GM19193 (cell line): ENCODE data around the gene SLC38A10.

ENCODE experiments used
- POLR2A ChIP-seq: IDR thresholded peaks from 4 replicates; pipeline ENCODE4 v1.6.1; 2011; ENCODE audit not compliant: insufficient read depth, insufficient read length; ENCODE audit errors: extremely low read depth

SLC38A10 gene

DNA sequence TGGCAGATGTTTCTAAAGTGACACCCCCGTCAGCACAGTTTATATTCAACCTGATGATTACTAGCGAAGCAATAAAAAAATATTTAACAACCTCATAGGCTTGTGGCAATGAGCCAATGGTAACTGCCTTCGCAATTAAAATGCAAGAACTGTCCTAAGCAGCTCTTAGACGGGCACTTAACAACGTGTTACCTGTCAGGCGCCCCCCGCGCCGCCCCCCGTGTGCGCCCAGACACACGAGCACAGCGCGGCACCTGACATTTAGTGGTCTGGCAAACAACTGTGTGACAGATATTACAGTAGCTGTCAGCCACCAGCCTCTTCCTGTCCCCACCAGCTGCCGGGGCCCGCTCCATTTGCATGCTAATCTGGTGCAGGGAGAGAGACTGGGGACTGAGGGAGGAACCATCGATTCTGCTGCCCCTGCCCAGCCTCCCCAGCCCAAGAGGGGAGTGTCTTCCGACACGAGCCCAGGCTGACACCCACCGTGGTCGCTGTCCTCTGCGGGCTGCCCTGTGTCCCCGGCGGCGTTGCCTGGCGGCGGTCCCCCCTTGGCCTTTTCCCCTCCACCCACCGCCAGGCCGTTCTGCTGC lies 43.3 kb downstream of the SLC38A10 start:
- TF ChIP-seq POLR2A, result no peak

DNA sequence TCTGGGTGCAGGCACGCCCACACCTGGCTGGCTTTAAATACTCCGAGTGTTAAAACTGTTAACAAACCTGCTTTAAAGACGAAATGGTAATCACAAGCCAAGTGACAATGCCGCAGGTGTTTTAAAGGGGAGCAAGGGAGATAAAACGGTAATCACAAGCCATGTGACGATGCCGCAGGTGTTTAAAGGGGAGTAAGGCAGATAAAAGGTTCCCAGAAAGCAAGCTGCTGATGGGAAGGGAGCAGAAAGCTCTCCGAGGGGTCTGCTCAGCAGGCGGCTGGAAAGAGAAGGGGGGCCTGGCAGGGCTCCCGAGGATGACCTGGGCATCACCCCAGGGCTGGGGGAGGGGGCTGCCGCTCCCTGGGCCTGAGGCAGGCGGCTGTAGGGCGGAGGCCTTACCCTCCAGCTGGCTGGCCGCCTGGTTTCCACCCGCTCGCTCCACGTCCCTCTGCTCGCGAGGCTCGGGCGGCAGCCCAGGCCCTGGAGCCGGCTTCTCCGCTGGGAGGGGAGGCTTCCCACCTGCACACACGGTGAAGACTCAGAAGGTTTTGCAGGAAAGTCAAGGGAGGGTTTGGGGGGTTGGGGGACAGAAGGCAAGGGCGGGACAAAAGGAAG lies 43.9 kb downstream of the SLC38A10 start:
- no peak for TF ChIP-seq POLR2A

GRCh38 chr17:81250286-81251093 lies 44.6 kb downstream of the SLC38A10 start:
- no peak for TF ChIP-seq POLR2A

DNA sequence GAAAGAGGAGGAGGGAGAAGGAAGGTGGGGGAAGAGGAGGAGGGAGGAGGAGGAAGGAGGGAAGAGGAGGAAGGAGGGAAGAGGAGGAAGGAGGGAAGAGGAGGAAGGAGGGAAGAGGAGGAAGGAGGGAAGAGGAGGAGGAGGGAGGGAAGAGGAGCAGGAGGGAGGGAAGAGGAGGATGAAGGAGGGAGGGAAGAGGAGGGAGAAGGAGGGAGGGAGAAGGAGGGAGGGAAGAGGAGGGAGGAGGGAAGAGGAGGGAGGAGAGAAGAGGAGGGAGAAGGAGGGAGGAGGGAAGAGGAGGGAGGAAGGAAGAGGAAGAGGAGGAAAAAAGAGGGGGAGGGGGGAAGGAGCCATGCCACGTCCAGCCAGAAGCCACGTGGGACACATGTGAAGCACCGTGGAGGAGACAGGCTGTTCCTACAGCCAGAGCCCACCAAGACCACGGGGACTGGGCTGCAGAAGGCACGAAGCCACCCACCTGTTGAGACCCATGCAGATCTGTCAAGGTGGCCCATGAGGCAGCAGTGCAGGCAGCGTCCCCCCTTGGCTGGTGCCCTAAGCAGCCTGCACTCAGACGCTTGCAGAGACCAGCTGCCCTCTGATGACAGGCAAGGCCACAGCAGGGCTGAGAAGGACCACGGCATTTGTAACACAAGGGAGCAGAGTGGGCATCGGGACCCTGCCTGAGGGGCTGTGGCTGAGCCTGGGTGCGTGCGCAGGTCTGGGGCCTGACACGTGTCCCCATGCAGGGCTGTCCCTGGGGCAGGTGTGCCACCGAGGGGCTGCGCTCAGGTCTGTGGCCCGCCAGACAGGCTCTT lies 45.7 kb downstream of the SLC38A10 start:
- no peak for TF ChIP-seq POLR2A

GRCh38 chr17:81248649-81249048 lies 46.5 kb downstream of the SLC38A10 start:
- no peak for TF ChIP-seq POLR2A

- peak; percentile 6 for TF ChIP-seq POLR2A
Measured at GRCh38 chr17:81247339-81247990, 47.6 kb downstream of the SLC38A10 start.

GRCh38 chr17:81246679-81247338 lies 48.3 kb downstream of the SLC38A10 start:
- peak; percentile 20 for TF ChIP-seq POLR2A

DNA sequence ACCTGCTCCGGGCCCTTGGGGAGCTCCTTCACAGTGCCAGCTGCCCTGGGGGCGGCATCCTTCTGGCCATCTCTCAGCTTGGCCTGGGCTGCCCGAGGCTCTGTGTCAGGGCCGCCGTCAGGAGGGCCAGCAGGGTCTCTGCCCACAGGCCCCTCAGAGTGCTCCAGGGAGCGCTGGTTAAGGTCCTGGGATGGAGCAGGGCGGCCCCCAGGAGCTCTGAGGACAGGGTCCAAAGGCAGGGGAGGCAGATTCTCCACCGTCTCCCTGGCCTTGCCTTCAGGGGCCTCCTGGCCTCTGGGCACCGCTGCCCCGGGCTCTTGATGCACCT lies 48.8 kb downstream of the SLC38A10 start:
- no peak for TF ChIP-seq POLR2A

DNA sequence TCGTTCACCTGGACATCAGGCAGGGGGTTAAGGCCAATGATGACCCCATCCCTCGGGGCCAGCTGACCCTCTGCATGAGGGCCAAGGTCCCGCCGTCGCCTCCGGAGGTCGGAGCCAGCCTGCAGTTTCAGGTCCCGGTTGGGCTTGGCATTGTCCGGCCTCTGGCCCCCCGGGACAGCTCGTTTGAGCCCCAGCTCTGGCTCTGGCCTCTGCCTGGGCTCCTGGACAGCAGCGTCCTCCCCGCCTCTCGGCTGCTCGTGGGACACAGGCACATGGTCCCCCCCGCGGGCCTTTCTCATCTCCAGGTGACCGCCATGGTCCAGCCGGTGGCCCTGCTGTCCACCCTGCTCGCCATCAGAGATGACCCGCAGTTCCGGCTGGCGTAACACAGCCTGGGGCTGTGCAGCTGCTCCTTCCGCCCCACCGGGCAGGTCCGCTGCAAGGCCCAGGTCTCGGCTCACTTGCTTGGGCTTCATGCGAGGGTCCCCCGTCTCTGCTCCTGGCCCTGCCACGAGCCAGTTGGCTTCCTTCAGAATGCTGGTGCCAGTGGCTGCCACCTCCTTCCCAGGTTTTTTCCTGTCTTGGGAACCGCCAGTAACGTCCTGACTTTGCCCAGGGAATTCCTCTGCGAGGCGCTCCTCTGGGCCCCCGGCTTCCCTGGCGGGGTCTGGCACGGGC lies 49.3 kb downstream of the SLC38A10 start:
- no peak for TF ChIP-seq POLR2A

DNA sequence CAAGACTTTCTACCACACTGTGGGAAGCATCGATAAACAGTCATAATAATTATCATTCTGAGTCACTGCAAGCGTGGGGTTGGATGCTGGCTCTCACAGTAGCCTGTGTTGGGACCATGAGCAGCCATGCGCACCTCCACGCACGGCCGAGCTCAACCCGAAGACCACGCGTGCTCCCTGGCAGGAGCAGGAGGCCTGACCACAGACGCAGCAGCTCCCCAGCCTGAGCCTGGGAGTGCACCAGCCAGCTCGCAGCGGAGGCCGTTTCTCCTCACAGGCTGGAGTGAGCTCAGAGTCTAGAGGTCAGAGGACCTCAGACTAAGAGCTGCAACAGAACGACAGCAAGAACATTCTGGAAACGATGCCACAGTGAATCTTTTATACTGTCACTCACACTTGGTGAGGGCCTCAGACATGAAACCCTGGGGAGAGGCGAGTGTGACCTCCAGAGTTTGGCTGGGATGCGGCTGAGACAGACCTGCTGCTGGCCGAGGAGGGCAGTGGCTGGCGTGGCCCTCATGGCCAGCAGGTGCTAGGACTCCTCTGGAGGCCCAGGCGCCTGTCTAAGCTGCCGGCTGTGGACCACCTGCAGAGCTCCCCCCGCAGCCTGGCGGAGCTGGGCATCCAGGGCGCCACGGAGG lies 50.0 kb downstream of the SLC38A10 start:
- TF ChIP-seq POLR2A, result no peak

DNA sequence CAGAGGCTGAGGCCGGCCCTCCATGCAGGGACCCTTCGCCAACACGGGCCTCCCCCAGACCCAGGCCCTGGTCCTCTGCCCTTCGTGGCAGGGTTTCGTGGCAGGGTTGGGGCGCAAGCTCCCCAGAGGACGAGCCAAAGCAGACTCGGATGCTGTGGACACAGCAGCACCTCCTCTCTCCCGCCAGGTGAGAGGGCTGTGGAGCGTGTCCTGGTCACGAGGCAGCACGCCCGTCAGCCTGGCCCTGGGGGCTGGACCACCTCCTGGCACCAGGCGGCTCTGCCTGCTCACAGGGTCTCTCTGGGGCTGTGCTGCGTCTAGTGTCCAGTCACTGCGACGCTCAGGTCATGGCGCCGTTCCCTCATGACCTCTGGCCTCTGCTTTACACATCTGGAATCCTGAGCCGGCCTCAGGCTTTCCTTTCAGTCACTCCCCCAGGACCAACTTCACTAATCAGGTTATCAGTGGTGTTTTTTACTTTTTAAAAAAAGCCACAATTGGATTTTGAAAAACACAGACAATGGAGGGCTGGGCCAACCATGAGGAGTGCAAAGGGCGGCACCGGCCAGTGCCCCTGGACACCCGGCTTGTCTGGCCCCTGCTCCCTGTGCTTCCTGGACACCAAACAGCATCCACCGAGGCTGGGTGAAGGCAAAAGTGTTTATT lies 50.6 kb downstream of the SLC38A10 start:
- peak; percentile 31 for TF ChIP-seq POLR2A

GRCh38 chr17:81243333-81243664 lies 51.8 kb downstream of the SLC38A10 start:
- no peak for TF ChIP-seq POLR2A
